Sigmoid colon (tissue), 4 donors: Measurements from ENCODE around the gene GPC5.

ENCODE experiments used
- CTCF ChIP-seq, 4 experiments: fragments of 450-650 bp in 3 of 4; fragments of 200-600 bp in 1 of 4; IDR thresholded peaks; one replicate each; pipeline ENCODE4 v1.5.1; 2016 to 2019; ENCODE audit warnings: antibody characterized with exemption in 4 of 4, mild to moderate bottlenecking in 3 of 4, moderate library complexity in 2 of 4
- POLR2A ChIP-seq, 2 donors: fragments of 450-650 bp; IDR thresholded peaks; one replicate each; pipeline ENCODE4 v1.6.1; 2016; ENCODE audit warnings: antibody characterized with exemption in 2 of 2, mild to moderate bottlenecking in 2 of 2, moderate library complexity in 2 of 2
- POLR2AphosphoS5 ChIP-seq, 4 donors: sonication (generic); formaldehyde crosslinking; IDR thresholded peaks; one replicate each; pipeline ENCODE4 v1.6.1; 2017; ENCODE audit warnings: antibody characterized with exemption in 4 of 4

GRCh38 chr13:91399189-91400062 lies 1.0 kb downstream of the GPC5 start:
- TF ChIP-seq CTCF (IDR thresholded peaks at IDR 0.05) (no peak), POLR2A (IDR thresholded peaks at IDR 0.05) (no peak), POLR2AphosphoS5 (IDR thresholded peaks at IDR 0.05) (no peak)
